GM18868 (cell line): Measurements from ENCODE around the gene MAPK8.

Source experiments
- ATAC-seq: cut with Tn5 transposase; IDR thresholded peaks from one replicate; pipeline ENCODE4 v1.9.1; 2021; ENCODE audit warnings: mild to moderate bottlenecking, moderate library complexity; ENCODE audit not compliant: unreplicated experiment

Gene MAPK8

DNA sequence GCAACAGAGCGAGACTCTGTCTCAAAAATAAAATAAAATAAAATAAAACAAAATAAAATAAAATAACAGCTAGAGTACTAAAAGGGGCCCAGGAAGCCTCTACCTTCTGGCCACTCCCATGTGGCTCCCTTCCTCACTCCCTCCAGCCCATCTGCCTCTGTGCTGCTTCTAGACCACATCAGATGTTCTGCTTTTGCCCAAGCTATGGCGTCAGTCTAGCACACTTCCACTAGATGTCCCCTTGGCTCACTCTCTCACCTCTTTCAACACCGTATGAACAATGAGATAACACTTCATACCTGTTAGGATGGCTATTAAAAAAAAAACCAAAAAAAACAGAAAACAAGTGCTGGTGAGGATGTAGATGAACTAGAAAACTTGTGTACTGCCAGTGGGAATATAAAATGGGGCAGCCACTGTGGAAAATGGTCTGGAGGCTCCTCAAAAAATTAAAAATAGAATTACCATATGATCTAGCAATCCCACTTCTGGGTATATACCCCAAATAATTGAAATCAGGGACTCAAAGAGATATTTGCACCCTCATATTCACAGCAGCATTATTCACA, 166.1 kb downstream of the MAPK8 start:
- ATAC-seq, result no peak

DNA sequence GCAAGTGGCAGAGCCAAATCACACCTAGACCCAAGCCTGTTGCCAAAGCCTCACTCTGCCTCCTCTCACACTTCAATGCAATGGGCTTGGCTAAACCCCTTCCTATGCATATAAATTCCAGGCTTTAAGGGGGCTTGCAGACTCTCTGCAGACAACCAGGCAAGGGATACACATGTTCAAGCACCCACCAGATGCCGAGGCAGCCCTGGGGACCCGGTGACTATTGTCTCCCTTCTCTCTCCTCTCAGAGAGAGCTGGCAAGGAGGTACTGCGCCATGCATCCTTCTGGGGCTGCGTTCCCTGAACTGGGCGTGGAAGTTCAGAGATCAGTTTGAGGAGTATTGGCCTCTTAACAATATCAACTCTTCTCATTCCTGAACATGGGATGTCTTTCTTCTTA, 167.2 kb downstream of the MAPK8 start:
- ATAC-seq, result no peak

DNA sequence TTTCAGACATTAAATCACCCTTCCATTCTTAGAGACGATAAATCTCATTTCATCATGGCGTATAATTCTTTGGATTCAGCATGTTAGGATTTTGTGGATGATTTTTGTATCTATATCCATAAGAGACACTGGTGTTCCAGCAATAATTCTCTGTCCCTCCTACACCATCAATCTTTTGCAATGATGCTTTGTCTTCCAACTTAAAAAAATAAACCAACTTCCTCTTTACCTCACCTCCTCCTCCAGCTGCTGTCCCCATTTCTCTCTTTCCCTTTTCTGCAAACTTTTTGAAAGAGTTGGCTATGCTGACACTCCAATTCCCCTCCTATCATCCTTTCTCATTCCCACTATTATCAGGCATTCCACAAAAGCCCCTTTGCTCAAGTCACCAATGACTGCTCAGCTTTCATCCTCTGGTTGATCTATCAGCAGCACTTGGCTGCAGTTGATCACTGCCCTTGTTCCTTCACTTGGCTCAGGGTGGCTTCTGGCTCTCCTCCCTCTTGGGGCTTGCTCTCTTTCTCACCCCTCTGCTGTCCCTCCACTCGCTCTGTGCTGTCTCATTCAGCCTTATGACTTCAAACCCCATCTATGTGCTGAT, 168.4 kb downstream of the MAPK8 start:
- no peak for ATAC-seq

DNA sequence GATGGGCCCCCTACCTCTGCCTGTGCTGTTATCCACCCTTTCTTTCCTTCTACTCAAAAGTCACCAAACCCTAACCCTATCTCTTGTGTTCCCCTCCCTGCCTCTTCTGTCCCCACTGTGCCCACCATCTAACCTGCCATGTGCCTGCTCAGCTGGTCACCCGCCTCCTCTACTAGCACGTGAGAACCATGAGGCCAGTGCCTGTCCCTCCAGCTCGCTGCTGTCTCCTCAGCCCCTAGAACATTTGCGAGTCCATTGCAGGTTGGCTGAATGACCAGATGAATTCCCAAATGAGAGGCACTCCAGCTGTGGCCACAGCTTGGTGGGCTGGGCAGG, 169.4 kb downstream of the MAPK8 start:
- no peak for ATAC-seq

DNA sequence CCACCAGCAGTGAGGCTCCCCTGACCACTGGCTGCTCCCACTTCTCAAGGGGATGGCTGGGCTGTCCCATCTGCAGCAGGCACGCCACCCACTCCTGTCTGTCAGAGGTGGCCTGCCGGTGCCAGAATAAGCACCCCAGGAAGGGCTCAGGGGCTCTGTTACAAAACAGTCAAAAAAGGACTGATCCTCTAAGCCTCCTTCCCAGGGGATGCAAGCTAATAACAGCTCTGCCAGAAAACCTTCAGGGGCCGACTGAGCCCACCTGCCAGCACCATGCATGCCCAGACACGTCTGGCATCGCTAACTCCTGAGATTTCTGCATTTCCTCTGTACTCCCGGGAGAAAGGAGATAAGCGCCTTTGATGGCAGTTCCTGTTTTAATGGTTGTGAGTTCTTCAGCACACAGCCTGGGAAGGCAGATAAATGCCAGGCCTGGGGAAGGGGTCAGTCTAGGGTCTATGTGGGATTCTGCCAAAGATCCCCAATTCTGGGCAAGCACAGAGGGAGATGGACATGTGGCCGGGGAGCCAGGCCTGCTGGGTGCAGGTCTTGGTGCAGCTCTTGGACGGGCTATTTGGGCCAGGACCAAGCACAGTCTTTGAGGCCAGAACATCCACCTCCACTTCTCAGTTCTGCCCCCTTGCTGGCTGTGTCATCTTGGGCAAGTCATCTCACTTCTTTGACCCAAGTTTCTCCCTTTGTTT, 170.0 kb downstream of the MAPK8 start:
- no peak for ATAC-seq

DNA sequence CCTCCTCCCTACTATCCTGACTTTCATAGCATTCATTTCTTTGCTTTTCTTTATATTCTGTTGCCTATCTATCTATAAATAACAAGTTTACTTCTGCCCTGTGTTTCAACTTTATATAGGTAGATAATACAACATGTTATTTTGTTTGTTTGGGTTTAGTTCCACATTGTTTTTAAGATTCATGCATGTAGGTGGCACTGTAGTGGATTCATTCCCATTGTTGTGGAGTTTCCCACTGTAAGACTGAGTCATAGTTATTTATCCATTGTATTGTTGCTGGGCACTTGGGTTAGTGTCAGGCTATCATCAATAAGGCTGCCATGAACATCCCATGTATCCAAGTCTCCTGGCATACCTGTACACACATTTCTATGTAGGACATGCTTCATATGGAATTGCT, 170.7 kb downstream of the MAPK8 start:
- no peak for ATAC-seq

DNA sequence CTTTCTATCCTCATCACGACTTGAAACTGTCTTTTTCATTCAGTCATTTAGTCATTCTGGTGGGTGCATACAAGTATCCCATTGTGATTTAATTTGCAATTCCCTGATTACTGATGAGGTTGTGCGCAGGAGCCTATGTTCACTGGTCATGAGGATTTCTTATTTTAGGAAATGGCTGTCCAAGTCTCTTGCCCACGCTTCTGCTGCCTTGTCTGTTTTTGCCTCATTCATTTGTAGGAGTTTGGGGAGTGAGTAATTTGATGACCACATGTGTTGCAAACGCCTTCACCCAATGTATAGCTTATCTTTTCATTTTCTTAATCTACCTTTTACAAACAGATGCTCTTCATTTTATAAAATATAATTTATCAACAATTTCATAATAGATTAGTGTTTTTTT, 171.1 kb downstream of the MAPK8 start:
- no peak for ATAC-seq

DNA sequence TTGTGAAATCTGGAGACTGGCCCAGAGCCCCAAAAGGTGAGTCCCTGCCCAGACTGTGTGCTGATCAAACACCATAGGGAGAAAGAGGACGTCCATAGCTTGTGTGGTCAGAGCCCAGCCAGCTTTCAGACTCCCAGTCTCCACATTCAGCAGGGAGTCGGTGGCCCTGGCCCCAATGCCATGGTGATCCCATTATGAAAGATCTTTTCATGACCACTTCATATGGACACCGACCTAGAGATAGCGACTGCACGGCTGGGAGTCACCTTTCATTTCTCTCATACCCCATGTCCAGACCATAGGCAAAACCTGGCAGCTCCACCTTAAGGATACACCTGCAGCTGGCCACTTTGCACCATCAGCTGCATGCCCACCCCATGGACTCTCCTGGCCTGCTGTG, 172.0 kb downstream of the MAPK8 start:
- no peak for ATAC-seq

DNA sequence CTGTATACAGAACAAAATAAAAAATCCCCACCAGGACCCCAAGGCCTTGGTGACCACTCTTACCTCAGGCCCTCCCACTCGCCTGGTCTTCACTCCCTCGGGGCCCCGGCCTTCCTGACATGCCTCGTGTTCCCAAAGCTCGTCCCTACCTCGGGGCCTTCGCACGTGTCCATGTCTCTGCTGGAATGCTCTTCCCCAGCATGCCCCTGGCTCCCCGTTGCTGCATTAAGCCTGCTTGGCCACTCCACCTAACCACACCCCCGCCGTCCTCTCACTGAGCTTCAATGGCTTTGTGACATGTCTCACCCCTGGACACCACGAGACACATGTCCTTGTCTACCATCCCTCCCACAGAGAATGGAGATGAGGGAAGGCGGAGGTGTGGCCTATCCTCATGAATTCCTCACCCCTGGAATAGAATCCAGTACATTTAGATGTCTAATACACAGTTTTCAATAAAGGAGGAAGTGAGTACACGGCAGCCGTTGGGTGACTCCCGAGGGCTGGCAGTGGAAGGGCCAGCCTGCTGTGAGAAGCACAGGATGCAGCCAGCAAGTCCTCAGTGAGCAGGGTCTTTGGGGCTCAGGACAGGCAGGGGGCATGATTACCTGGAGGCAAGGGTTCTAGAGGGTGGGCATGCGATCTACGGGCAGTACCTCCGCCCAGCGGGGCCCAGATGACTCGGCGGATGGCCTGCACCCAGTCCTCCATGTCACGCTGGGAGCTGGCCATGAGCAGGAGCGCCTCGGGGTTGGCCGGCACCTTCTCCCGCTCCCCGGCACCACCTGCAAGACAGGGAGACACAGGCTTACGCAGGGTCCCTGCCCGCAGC, 172.7 kb downstream of the MAPK8 start:
- no peak for ATAC-seq

DNA sequence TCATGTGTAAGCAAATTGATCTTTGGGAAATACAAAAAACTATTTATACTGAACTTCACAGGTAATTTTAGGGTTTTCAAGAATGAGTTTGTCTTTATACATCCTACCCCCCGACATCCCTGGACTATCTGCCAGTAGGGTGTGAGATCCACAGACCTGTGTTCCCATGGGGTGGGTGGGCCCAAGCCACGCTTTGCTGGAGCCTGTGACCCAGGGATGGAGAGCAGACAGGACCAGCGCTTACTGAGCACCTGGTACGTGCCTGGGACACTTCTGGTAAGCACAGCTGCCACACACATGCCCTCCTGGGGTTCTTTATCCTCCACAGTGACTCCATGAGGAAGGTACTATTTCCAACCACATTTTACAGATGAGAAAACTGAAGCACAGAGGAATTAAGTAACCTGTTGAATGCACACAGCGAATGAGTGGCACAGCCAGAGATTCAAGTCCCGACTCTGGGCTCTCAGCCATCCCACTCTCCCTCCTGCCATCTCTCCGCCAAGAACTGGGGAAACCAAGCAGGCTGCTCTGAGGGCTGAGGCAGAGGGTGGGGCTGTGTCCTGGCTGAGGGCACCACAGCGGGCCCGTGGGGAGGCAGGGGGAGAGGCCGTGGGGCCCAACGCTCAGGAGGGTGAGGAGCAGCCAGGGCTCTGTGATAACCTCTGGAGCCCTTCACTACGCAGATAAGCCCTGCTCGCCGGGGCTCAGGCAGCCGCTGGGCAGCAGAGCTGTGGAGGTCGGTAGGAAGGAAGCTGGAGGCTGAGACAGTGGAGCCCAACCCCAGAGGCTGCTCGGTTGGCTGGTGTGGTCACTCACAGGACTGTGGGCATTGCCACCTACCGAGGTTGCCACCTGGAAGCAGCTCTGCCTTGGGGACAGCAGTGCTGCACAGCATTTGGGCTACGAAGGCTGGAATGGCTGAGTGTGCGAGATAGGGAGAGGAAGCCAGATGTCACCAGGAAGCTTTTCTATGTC, 174.2 kb downstream of the MAPK8 start:
- no peak for ATAC-seq

DNA sequence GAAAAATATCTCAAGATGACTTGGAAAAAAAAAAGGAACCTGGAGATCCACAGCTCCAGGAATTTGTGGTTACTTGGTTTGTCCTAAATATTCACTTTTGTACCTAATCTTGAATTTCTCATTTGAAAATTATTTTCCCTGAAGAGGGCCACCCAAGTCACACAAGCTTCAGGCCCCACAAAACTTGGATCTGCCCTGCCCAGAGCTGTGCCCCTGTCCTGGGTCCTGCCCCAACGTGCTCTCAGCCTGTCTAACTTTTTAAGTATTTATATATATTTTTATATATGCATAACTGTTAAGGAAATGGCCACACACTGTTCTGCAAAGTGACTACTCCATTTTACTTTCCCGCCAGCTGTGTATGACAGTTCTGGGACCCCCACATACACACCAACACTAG, 174.9 kb downstream of the MAPK8 start:
- ATAC-seq, result no peak

DNA sequence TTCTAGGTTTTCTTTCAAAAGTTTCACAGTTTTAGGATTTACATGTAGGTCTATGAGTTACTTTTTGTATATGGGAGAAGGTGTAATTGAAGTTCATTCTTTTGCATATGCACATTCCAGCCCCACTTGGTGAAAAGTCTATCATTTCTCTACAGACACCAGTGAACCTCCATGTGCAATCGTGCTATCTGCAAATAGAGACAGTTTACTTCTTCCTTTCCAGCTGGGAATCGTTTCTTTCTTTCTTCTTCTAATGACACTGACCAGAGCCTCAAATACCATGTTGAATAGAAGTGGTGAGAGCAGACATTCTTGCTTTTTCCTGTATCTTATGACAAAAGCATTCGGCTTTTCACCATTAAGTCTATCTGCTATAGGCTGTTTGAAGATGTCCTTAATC, 175.7 kb downstream of the MAPK8 start:
- ATAC-seq, result no peak

DNA sequence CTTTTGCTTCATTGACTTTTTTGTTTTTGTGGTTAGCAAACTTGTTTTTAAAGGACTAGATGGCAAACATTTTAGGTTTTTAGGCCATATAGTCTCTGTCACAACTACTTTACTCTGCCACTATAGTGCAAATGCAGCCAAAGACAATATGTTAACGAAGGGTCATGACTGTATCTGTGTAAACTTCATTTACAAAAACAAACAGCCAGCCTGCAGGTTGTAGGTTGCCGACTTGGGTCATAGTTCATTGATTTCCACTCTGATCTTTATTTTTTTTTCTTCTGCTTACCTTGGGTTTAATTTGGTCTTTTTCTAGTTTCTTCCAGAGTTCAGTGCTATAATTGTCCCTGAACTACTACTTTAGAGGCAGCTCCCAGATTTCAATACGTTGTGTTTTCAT, 178.4 kb downstream of the MAPK8 start:
- no peak for ATAC-seq

DNA sequence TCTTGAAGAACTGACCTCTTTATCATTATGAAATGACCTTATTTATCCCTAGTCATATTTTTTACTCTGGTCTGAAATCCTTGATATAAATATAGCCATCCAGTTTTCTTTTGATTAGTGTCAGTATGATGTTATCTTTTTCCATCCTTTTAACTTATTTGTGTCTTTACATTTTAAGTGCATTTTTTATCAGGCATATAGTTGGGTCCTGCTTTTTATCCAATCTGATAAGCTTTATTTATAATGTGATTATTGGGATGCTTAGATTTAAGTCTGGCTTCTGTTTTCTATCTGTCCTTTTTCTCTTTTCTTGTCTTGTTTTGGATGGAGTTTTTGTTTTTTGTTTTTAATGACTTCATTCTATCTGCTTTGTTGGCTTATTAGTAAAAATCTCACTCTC, 179.2 kb downstream of the MAPK8 start:
- ATAC-seq, result no peak

DNA sequence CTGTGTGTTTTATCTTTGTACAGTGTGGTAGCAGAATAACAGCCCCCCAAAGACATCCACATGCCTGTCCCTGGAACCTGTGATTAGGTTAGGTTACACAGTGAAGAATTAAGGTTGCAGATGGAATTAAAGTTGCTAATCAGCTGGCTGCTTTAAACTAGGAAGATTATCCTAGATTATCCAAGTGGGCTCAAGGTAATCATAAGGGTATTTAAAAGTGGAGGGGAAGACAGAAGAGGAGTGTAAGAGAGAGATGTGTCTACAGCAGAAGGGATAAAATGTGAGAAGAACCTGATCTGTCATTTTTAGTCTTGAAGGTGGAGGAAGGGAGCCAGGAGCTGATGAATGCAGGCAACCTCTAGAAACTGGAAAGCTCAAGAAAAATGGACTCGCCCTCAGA, 180.8 kb downstream of the MAPK8 start:
- ATAC-seq, result no peak
